ENCODE data around the gene DRP2.
A peak's percentile ranks its signal among the peaks of the same experiment; 100 is the strongest.

GRCh38 chrX:101176439-101176838 lies 43.1 kb upstream of the DRP2 start:
- no peak for TF ChIP-seq POLR2A (IDR thresholded peaks at IDR 0.05; ENCODE audit: low read depth, low read length)
- TF ChIP-seq, protein P1, sequence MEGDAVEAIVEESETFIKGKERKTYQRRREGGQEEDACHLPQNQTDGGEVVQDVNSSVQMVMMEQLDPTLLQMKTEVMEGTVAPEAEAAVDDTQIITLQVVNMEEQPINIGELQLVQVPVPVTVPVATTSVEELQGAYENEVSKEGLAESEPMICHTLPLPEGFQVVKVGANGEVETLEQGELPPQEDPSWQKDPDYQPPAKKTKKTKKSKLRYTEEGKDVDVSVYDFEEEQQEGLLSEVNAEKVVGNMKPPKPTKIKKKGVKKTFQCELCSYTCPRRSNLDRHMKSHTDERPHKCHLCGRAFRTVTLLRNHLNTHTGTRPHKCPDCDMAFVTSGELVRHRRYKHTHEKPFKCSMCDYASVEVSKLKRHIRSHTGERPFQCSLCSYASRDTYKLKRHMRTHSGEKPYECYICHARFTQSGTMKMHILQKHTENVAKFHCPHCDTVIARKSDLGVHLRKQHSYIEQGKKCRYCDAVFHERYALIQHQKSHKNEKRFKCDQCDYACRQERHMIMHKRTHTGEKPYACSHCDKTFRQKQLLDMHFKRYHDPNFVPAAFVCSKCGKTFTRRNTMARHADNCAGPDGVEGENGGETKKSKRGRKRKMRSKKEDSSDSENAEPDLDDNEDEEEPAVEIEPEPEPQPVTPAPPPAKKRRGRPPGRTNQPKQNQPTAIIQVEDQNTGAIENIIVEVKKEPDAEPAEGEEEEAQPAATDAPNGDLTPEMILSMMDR (conservative IDR thresholded peaks at IDR 0.05; ENCODE audit: low read depth, low read length) = no peak
- TF ChIP-seq CEBPB (IDR thresholded peaks at IDR 0.05; ENCODE audit: low read depth, low read length) = 0 out of 2 replicates have a peak, but pooled peaks have one; percentile 0
- no peak for TF ChIP-seq MAZ (IDR thresholded peaks at IDR 0.05; ENCODE audit: borderline replicate concordance, low read depth, low read length)
- no peak for TF ChIP-seq BHLHE40 (IDR thresholded peaks at IDR 0.05; ENCODE audit: low read depth, low read length)

All from IMR-90 (cell line).